HEK293T (cell line): ENCODE measurements around the gene PGS1.

Experiments used
- CTCF ChIA-PET: fragments of 350-600 bp; formaldehyde crosslinking; extraction: SDS; loops from one replicate; lab custom pipeline; 2021; ENCODE audit warnings: antibody characterized with exemption, inconsistent platforms; lab: Yijun Ruan, JAX
- POLR2A ChIA-PET: fragments of 350-600 bp; formaldehyde crosslinking; extraction: SDS; loops from one replicate; lab custom pipeline; 2020; ENCODE audit warnings: antibody characterized with exemption, inconsistent platforms; lab: Yijun Ruan, JAX
- DNase-seq: peaks from one replicate; pipeline ENCODE4 v3.0.0; 2012; ENCODE audit warnings: mixed read lengths; ENCODE audit errors: extremely low spot score
- ARNT ChIP-seq: fragments of 450-650 bp; IDR thresholded peaks from 2 replicates; pipeline ENCODE4 v1.6.1; 2017; ENCODE audit warnings: mild to moderate bottlenecking
- BHLHE40 ChIP-seq: fragments of 450-650 bp; IDR thresholded peaks from 2 replicates; pipeline ENCODE4 v1.6.1; 2016; ENCODE audit warnings: mild to moderate bottlenecking, moderate library complexity, borderline replicate concordance
- CTBP1 ChIP-seq: fragments of 450-650 bp; IDR thresholded peaks from 2 replicates; pipeline ENCODE4 v1.6.1; 2016; ENCODE audit warnings: borderline replicate concordance
- ELF4 ChIP-seq: fragments of 450-650 bp; IDR thresholded peaks from 2 replicates; pipeline ENCODE4 v1.6.1; 2017; ENCODE audit warnings: antibody characterized with exemption
- FOXA1 ChIP-seq: fragments of 450-650 bp; IDR thresholded peaks from 2 replicates; pipeline ENCODE4 v1.6.1; 2016; ENCODE audit warnings: mild to moderate bottlenecking
- FOXK2 ChIP-seq: fragments of 450-650 bp; IDR thresholded peaks from 2 replicates; pipeline ENCODE4 v1.6.1; 2016; ENCODE audit warnings: mild to moderate bottlenecking
- FOXM1 ChIP-seq: fragments of 450-650 bp; IDR thresholded peaks from 2 replicates; pipeline ENCODE4 v1.6.1; 2017; ENCODE audit warnings: mild to moderate bottlenecking, borderline replicate concordance
- HDGF ChIP-seq: fragments of 450-650 bp; IDR thresholded peaks from 2 replicates; pipeline ENCODE4 v1.6.1; 2017; ENCODE audit warnings: antibody characterized with exemption, borderline replicate concordance
- L3MBTL2 ChIP-seq: fragments of 450-650 bp; conservative IDR thresholded peaks from 2 replicates; pipeline ENCODE4 v1.6.1; 2016; ENCODE audit warnings: mild to moderate bottlenecking
- LEF1 ChIP-seq: fragments of 450-650 bp; IDR thresholded peaks from 2 replicates; pipeline ENCODE4 v1.6.1; 2017; ENCODE audit warnings: mild to moderate bottlenecking, borderline replicate concordance
- NFRKB ChIP-seq: fragments of 450-650 bp; IDR thresholded peaks from 2 replicates; pipeline ENCODE4 v1.6.1; 2016; ENCODE audit warnings: mild to moderate bottlenecking, moderate library complexity
- SP1 ChIP-seq: fragments of 450-650 bp; IDR thresholded peaks from 2 replicates; pipeline ENCODE4 v1.6.1; 2017
- SUZ12 ChIP-seq: fragments of 450-650 bp; IDR thresholded peaks from 2 replicates; pipeline ENCODE4 v1.6.1; 2016; ENCODE audit warnings: mild to moderate bottlenecking
- TARDBP ChIP-seq: fragments of 450-650 bp; IDR thresholded peaks from 2 replicates; pipeline ENCODE4 v1.6.1; 2016
- ZNF384 ChIP-seq: fragments of 450-650 bp; IDR thresholded peaks from 2 replicates; pipeline ENCODE4 v1.6.1; 2016
- TF ChIP-seq, protein P1 (sequence below): fragments of 450-650 bp; IDR thresholded peaks from 2 replicates; pipeline ENCODE4 v1.6.1; 2016

PGS1 gene

GRCh38 chr17:78435330-78436005 lies 57.0 kb downstream of the PGS1 start:
- ChIA-PET POLR2A (interaction anchor here (0.6 to 0.8 kb wide), 2 partner anchors 174 to 606 kb away, joined by 3 read pairs; no protein-coding TSS in a partner anchor), CTCF (no interaction called here)
- DNase-seq, result no peak
- TF ChIP-seq HDGF, result no peak
- TF ChIP-seq ELF4, result no peak
- no peak for TF ChIP-seq FOXA1
- TF ChIP-seq FOXK2, result no peak
- TF ChIP-seq NFRKB, result no peak
- no peak for TF ChIP-seq TARDBP
- no peak for TF ChIP-seq L3MBTL2
- TF ChIP-seq ZNF384, result no peak
- TF ChIP-seq BHLHE40, result no peak
- TF ChIP-seq ARNT, result no peak
- no peak for TF ChIP-seq FOXM1
- no peak for TF ChIP-seq SP1
- TF ChIP-seq CTBP1, result no peak
- no peak for TF ChIP-seq LEF1
- no peak for TF ChIP-seq SUZ12
- TF ChIP-seq, protein P1, sequence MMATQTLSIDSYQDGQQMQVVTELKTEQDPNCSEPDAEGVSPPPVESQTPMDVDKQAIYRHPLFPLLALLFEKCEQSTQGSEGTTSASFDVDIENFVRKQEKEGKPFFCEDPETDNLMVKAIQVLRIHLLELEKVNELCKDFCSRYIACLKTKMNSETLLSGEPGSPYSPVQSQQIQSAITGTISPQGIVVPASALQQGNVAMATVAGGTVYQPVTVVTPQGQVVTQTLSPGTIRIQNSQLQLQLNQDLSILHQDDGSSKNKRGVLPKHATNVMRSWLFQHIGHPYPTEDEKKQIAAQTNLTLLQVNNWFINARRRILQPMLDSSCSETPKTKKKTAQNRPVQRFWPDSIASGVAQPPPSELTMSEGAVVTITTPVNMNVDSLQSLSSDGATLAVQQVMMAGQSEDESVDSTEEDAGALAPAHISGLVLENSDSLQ, result no peak

DNA sequence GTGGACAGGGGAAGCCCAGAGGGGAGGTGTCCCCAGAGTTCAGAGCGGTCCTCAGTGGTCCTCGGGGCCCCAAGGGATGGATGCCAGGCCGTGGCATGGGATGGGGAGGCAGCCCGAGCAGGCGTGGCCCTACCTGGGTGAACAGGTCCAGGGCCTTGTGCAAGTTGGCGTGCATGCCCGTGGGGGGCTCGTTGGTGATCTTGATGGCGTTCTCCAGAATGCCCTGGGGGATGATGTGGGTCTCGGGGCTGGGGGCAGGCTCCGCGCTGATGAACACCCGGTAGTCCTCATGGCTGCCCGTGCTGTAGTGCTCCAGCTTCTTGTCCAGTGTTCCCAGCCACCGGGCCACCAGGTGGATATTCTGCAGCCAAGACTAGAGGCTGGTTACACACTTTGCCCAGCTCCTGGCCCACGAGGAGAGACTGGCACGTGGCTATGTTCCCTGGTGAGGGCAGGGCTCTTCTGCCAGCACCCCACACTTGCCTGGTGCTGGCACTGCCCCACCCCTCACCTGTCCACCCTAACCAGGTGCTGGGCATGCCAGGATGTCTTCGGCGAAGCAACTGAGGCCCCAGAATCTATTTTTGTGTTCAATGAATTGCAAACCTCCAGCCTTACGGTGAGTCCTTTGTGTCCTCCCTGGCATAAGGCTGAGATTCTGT lies 59.2 kb downstream of the PGS1 start:
- ChIA-PET CTCF (no interaction called here), POLR2A (no interaction called here)
- no peak for DNase-seq
- no peak for TF ChIP-seq BHLHE40
- TF ChIP-seq SP1, result no peak
- no peak for TF ChIP-seq FOXM1
- no peak for TF ChIP-seq NFRKB
- no peak for TF ChIP-seq ARNT
- TF ChIP-seq, protein P1, result no peak
- no peak for TF ChIP-seq HDGF
- no peak for TF ChIP-seq LEF1
- no peak for TF ChIP-seq SUZ12
- no peak for TF ChIP-seq FOXA1

DNA sequence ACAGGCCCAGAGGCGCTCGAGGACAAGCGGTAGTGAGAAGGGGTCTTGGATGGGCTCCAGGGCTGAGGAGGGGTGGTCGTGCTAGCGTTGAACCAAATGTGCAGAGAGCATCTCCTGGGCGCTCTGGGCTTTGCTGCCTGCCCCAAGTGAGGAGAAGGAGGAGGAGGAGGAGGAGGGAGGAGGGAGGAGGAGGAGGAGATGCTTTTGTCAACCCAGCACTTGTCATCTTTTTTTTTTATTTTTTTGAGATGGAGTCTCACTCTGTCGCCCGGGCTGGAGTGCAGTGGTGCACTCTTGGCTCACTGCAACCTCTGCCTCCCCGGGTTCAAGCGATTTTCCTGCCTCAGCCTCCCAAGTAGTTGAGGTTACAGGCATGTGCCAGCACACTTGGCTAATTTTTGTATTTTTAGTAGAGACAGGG lies 59.8 kb downstream of the PGS1 start:
- no peak for DNase-seq
- ChIA-PET POLR2A (no interaction called here), CTCF (no interaction called here)
- no peak for TF ChIP-seq L3MBTL2
- TF ChIP-seq SUZ12, result no peak
- TF ChIP-seq, protein P1, result no peak
- TF ChIP-seq FOXM1, result no peak
- TF ChIP-seq CTBP1, result no peak
- no peak for TF ChIP-seq HDGF
- TF ChIP-seq TARDBP, result no peak
- TF ChIP-seq SP1, result no peak
- TF ChIP-seq ARNT, result no peak
- TF ChIP-seq NFRKB, result no peak
- no peak for TF ChIP-seq LEF1
- TF ChIP-seq FOXK2, result no peak
- no peak for TF ChIP-seq BHLHE40
- no peak for TF ChIP-seq ZNF384
- no peak for TF ChIP-seq ELF4
- TF ChIP-seq FOXA1, result no peak

DNA sequence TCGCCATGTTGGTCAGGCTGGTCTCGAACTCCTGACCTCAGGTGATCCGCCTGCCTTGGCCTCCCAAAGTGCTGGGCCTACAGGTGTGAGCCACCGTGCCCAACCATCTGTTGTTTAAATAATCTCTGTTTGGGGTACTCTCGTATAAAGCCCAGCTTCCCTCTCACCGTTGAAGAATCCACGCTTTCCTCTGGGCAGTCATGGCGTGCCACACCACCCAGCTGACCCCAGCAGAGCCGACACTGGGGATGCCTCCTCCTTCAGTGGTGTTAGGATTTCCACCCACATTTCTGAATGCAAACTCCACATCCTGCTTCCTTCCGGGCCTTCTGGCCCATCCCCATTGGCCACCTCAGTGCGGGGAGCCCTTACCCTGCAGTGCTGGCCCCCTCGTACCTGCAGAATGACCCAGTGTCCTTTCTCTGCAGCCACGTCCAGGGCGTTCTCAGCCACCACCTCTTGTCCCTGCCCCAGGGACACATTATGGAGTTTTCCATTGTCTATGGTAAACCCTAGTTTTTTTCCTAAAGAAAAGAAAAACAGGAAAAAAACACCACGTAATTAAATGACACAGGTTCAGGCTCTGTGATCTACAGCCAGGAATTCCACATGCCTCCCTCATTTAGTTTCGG lies 60.4 kb downstream of the PGS1 start:
- DNase-seq, result no peak
- POLR2A ChIA-PET, result no interaction called here
- TF ChIP-seq, protein P1, result no peak
- CTCF ChIA-PET, result no interaction called here

GRCh38 chr17:78441271-78441971 lies 63.0 kb downstream of the PGS1 start:
- POLR2A ChIA-PET, result no interaction called here
- DNase-seq, result no peak
- TF ChIP-seq SUZ12 (no peak), TARDBP (no peak), L3MBTL2 (no peak)
- CTCF ChIA-PET, result no interaction called here
